Tibial nerve (tissue), 3 donors: Measurements from ENCODE around the gene DHRS1.

Source experiments
- POLR2A ChIP-seq, 2 donors: fragments of 450-650 bp; IDR thresholded peaks; one replicate each; pipeline ENCODE4 v1.6.1; 2017; ENCODE audit warnings: antibody characterized with exemption in 2 of 2, mild to moderate bottlenecking in 2 of 2, moderate library complexity in 2 of 2
- TF ChIP-seq, protein P1 (sequence below), 5 experiments: fragments of 200-600 bp in 3 of 5; fragments of 450-650 bp in 2 of 5; sonication (generic) in 3 of 5; IDR thresholded peaks; one replicate each; pipeline ENCODE4 v1.5.1; 2016 to 2019; ENCODE audit warnings: antibody characterized with exemption in 5 of 5, mild to moderate bottlenecking in 3 of 5, moderate library complexity in 2 of 5

DNA sequence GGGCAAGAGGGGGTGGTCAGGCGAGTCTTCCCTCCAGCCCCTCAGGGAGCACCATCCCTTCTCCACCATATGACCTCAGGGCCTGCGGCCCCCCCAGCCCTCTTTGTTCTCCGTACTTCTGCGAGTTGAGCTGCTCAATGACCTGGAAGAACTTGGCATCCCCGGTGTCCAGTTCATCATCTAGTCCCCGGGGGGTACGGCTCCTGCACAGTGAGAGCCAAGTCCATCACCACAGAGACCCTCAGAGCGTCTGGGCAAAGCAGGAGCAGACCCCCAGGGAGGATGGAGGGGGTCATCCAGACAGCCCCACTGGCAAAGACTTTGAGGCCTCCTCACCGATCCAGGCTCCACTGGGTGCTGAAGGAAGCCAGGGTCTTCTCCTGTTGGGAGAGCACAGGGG, 26.4 kb upstream of the DHRS1 start:
- TF ChIP-seq, protein P1, sequence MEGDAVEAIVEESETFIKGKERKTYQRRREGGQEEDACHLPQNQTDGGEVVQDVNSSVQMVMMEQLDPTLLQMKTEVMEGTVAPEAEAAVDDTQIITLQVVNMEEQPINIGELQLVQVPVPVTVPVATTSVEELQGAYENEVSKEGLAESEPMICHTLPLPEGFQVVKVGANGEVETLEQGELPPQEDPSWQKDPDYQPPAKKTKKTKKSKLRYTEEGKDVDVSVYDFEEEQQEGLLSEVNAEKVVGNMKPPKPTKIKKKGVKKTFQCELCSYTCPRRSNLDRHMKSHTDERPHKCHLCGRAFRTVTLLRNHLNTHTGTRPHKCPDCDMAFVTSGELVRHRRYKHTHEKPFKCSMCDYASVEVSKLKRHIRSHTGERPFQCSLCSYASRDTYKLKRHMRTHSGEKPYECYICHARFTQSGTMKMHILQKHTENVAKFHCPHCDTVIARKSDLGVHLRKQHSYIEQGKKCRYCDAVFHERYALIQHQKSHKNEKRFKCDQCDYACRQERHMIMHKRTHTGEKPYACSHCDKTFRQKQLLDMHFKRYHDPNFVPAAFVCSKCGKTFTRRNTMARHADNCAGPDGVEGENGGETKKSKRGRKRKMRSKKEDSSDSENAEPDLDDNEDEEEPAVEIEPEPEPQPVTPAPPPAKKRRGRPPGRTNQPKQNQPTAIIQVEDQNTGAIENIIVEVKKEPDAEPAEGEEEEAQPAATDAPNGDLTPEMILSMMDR (IDR thresholded peaks at IDR 0.05): no peak
- TF ChIP-seq POLR2A (IDR thresholded peaks at IDR 0.05): no peak
